ENCODE data around the gene ZSCAN30.

DNA sequence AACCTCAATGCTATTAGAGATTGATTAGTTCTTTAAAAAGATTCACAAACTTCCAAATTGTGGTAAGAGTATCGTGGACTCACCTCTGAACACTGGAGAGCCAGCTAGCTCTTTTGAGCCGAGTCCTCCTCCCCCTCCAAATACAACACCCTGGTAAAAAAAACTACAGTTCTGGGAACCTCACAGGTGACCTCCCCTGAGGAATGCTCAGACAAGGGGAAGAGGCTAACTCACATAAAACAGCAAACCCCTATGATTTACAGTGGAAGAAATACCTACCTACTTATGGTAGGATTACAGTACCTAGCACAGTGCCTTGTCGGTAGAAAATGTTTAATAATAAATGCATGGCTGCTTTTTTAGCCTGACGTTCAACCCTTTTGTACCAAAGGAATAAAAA lies 45.8 kb upstream of the ZSCAN30 start:
- TF ChIP-seq, protein P1, sequence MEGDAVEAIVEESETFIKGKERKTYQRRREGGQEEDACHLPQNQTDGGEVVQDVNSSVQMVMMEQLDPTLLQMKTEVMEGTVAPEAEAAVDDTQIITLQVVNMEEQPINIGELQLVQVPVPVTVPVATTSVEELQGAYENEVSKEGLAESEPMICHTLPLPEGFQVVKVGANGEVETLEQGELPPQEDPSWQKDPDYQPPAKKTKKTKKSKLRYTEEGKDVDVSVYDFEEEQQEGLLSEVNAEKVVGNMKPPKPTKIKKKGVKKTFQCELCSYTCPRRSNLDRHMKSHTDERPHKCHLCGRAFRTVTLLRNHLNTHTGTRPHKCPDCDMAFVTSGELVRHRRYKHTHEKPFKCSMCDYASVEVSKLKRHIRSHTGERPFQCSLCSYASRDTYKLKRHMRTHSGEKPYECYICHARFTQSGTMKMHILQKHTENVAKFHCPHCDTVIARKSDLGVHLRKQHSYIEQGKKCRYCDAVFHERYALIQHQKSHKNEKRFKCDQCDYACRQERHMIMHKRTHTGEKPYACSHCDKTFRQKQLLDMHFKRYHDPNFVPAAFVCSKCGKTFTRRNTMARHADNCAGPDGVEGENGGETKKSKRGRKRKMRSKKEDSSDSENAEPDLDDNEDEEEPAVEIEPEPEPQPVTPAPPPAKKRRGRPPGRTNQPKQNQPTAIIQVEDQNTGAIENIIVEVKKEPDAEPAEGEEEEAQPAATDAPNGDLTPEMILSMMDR (IDR thresholded peaks at IDR 0.05; ENCODE audit: low read length), result no peak
- no peak for TF ChIP-seq EZH2 (IDR thresholded peaks at IDR 0.05; ENCODE audit: borderline replicate concordance, low read length)

Data from OCI-LY1 (cell line).